ENCODE measurements around the gene NCAPG. TPM values are rescaled to one million over a fixed set of nuclear protein-coding genes. Genes with fewer than 3 reads are reported as not detected.
"Not testable (repeated sequence)": the region's sequence is repeated elsewhere in the genome, so short reads cannot be mapped to it uniquely, and the experiment has no call there.

NCAPG gene
- total and polyA plus RNA-seq, 9 of the 15 experiments (the other 6 are each of a cell fraction or from before 2014, with no cell fraction given): 25.6 to 102 (median 65.3) TPM

- POLR2A ChIA-PET: interaction anchor here (0.6 kb wide), 1 partner anchor 228 kb away, joined by 3 read pairs; no protein-coding TSS in a partner anchor
- intact Hi-C loops (cut with micrococcal nuclease); H3K79me2 ChIP-seq (ENCODE audit: control insufficient read depth, insufficient read depth, low read length); DNase-seq (ENCODE audit: extremely low read depth in 1 of 4, low spot score in 3 of 4); in situ Hi-C loops (cut with MboI); ATAC-seq; H3K9me3 ChIP-seq (replicated peaks; ENCODE audit: control insufficient read depth, insufficient read depth, low read depth, low read length); H3K4me1 ChIP-seq (replicated peaks in 1 of 2; ENCODE audit: control insufficient read depth in 2 of 2, insufficient read depth in 2 of 2, low read length in 2 of 2); CTCF ChIA-PET (ENCODE audit: low intra/inter-chr PET ratio); H3K4me2 ChIP-seq (ENCODE audit: insufficient read depth, low read length); H4K20me1 ChIP-seq (replicated peaks; ENCODE audit: control insufficient read depth, insufficient read depth, low read length); H3K36me3 ChIP-seq (ENCODE audit: control insufficient read depth, insufficient read depth, low read length); H3K27ac ChIP-seq (ENCODE audit: extremely low read depth, low read depth, low read length); H3K27me3 ChIP-seq (ENCODE audit: control insufficient read depth in 2 of 2, insufficient read depth in 2 of 2, low read length in 2 of 2); FAIRE-seq; BruUV-seq (replicated peaks); H3K4me3 ChIP-seq; H3K9me1 ChIP-seq (ENCODE audit: control insufficient read depth, insufficient read depth, low read length); H3K9ac ChIP-seq (ENCODE audit: insufficient read depth in 1 of 2, low read depth in 2 of 2, low read length in 2 of 2); H2AFZ ChIP-seq (ENCODE audit: low read depth, low read length): not testable (repeated sequence)
- TF ChIP-seq ZNF707 (CRISPR knock-in tag; conservative IDR thresholded peaks at IDR 0.05): peak; percentile 92
Measured at GRCh38 chr4:17861906-17862305, 51.1 kb downstream of the NCAPG start.

GRCh38 chr4:17865866-17866363 lies 55.1 kb downstream of the NCAPG start:
- TF ChIP-seq ZNF316 (IDR thresholded peaks at IDR 0.05): peak; percentile 76
- peak; percentile 41; the same call in 1 of the 2 replicates for TF ChIP-seq MAFG (tag; conservative IDR thresholded peaks at IDR 0.05)
- no peak for TF ChIP-seq SETDB1 (IDR thresholded peaks at IDR 0.05; ENCODE audit: low read length)
- TF ChIP-seq C11orf30 (IDR thresholded peaks at IDR 0.05; ENCODE audit: low read depth): peak; percentile 55; the same call in 1 of the 2 replicates
- TF ChIP-seq RBBP5 (IDR thresholded peaks at IDR 0.05; ENCODE audit: borderline replicate concordance, insufficient read depth, low read length, poor library complexity, severe bottlenecking): no peak
- no peak for TF ChIP-seq CGGBP1 (CRISPR knock-in tag; IDR thresholded peaks at IDR 0.05)
- POLR2A ChIA-PET: interaction anchor here (0.6 kb wide), 1 partner anchor 27 kb away, joined by 3 read pairs; no protein-coding TSS in a partner anchor

More at GRCh38 chr4:17865866-17866363, 55.1 kb downstream of the NCAPG start:
- H4K20me1 ChIP-seq (replicated peaks; ENCODE audit: control insufficient read depth, insufficient read depth, low read length): no peaks in the 10 kb centered on the region
- no peaks in the 10 kb centered on the region for H3K27me3 ChIP-seq (ENCODE audit: control insufficient read depth in 2 of 2, insufficient read depth in 2 of 2, low read length in 2 of 2)
- H3K4me3 ChIP-seq: no peak overlapping the region
- no peaks in the 10 kb centered on the region for H3K79me2 ChIP-seq (ENCODE audit: control insufficient read depth, insufficient read depth, low read length)
- CTCF ChIA-PET (ENCODE audit: low intra/inter-chr PET ratio): no interaction called here
- H2AFZ ChIP-seq (ENCODE audit: low read depth, low read length): no peak overlapping the region
- H3K27ac ChIP-seq (ENCODE audit: extremely low read depth, low read depth, low read length): no peak overlapping the region
- no peaks in the 10 kb centered on the region for H3K9me3 ChIP-seq (replicated peaks; ENCODE audit: control insufficient read depth, insufficient read depth, low read depth, low read length)
- WGBS (ENCODE audit: insufficient coverage, low coverage, missing lambda C conversion rate): 92% methylated on average over 1 of the region's 1 CpG
- no TSS peak for BruUV-seq (replicated peaks)
- H3K9ac ChIP-seq (ENCODE audit: insufficient read depth in 1 of 2, low read depth in 2 of 2, low read length in 2 of 2): no peak overlapping the region
- ATAC-seq (no peak), DNase-seq (ENCODE audit: extremely low read depth in 1 of 4, low spot score in 3 of 4) (no peak), FAIRE-seq (no peak)
- H3K9me1 ChIP-seq (ENCODE audit: control insufficient read depth, insufficient read depth, low read length): no peaks in the 10 kb centered on the region
- no peak overlapping the region for H3K4me2 ChIP-seq (ENCODE audit: insufficient read depth, low read length)
- H3K4me1 ChIP-seq (replicated peaks in 1 of 2; ENCODE audit: control insufficient read depth in 2 of 2, insufficient read depth in 2 of 2, low read length in 2 of 2): no peaks in the 10 kb centered on the region
- no peaks in the 10 kb centered on the region for H3K36me3 ChIP-seq (ENCODE audit: control insufficient read depth, insufficient read depth, low read length)
- intact Hi-C loops (cut with micrococcal nuclease): no loop called here
- in situ Hi-C loops (cut with MboI): no loop called here

Measured in K562 (cell line).